Neural cell (in vitro differentiated cells): Measurements from ENCODE around the gene LRRN3.

Source experiments
- CTCF ChIP-seq: fragments of 450-650 bp; IDR thresholded peaks from 2 replicates; pipeline ENCODE4 v1.5.1; 2014; ENCODE audit warnings: antibody characterized with exemption, mild to moderate bottlenecking, moderate library complexity; ENCODE audit not compliant: poor library complexity, severe bottlenecking
- EP300 ChIP-seq: fragments of 450-650 bp; conservative IDR thresholded peaks from 2 replicates; pipeline ENCODE4 v1.6.1; 2014; ENCODE audit warnings: antibody characterized with exemption, mild to moderate bottlenecking, moderate library complexity; ENCODE audit not compliant: poor library complexity, severe bottlenecking
- POLR2AphosphoS5 ChIP-seq: IDR thresholded peaks from 2 replicates; pipeline ENCODE4 v1.6.1; 2012
- REST ChIP-seq: IDR thresholded peaks from 2 replicates; pipeline ENCODE4 v1.6.1; 2012; ENCODE audit warnings: borderline replicate concordance
- SMC3 ChIP-seq: fragments of 450-650 bp; conservative IDR thresholded peaks from 2 replicates; pipeline ENCODE4 v1.6.1; 2014; ENCODE audit warnings: antibody characterized with exemption, mild to moderate bottlenecking, moderate library complexity; ENCODE audit not compliant: poor library complexity

DNA sequence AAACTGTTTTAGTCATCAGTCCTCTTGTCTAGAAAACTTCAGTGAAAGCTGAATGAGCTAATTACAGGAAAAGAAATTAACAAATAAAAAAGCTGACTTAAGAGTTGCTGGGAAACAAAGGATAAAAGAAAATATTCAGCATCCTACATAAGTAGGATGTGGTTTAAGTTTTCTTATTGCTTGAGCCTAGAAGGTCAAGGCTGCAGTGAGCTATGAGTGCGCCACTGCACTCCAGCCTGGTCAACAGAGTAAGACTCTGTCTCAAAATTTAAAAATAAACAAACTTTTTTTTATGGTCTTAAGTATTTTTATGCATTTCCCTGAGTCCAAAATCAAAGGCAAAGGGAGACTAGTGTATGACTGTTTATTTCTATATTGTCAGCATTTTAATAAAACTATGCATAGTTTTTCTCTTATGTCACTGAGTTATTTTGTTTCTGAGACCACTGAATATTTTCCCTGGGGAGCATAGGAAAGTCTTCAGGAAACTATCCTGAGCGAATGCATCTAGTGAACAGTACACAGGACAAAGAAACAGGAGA, 40.0 kb upstream of the LRRN3 start:
- TF ChIP-seq CTCF (no peak), SMC3 (no peak), POLR2AphosphoS5 (no peak), REST (no peak), EP300 (no peak)
